Cardiac fibroblast (primary cell): ENCODE results near the gene PLEKHO2.

Experiments used
- DNase-seq, 2 donors: peaks; one replicate each; pipeline versions ENCODE4 v3.0.0 to v3.0.0-alpha.2; 2010; ENCODE audit warnings: low read depth in 2 of 2
- H3K4me3 ChIP-seq, 2 donors: replicated peaks in 1 of 2; 1 replicate in 1 of 2; 2 replicates in 1 of 2; pipeline ENCODE4 v1.5.1; 2011; ENCODE audit warnings: low read depth in 2 of 2, low read length in 2 of 2, mild to moderate bottlenecking in 2 of 2, moderate library complexity in 1 of 2
- TF ChIP-seq, protein P1 (sequence below): IDR thresholded peaks from one replicate; pipeline ENCODE4 v1.5.1; 2011; ENCODE audit warnings: low read depth, mild to moderate bottlenecking, low read length, inconsistent platforms

PLEKHO2 gene

DNA sequence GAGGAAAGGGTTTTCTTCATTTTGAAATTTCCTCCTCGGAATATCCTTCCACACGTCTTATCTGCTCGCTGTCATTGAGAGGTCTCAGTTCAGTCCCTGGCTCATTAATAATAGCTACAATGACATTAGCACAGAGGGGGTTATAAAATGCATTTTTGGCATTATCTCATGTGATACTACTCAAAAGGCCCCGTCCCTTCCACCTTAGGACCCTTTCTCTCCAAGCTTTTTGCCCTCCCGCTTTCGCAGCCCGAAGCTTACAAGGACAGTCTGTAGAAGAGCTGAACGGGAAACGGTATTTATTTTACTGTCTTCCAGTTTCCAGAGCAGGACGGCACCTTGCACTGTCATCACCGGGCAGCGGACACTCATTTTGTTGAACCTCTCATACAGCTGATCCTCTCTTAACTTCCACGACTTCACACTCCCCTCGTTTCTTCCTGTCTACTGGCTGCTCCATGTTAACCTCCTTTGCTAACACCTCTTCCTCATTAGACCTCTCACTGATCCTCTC lies 5.6 kb upstream of the PLEKHO2 start:
- DNase-seq, result no peak
- TF ChIP-seq, protein P1, sequence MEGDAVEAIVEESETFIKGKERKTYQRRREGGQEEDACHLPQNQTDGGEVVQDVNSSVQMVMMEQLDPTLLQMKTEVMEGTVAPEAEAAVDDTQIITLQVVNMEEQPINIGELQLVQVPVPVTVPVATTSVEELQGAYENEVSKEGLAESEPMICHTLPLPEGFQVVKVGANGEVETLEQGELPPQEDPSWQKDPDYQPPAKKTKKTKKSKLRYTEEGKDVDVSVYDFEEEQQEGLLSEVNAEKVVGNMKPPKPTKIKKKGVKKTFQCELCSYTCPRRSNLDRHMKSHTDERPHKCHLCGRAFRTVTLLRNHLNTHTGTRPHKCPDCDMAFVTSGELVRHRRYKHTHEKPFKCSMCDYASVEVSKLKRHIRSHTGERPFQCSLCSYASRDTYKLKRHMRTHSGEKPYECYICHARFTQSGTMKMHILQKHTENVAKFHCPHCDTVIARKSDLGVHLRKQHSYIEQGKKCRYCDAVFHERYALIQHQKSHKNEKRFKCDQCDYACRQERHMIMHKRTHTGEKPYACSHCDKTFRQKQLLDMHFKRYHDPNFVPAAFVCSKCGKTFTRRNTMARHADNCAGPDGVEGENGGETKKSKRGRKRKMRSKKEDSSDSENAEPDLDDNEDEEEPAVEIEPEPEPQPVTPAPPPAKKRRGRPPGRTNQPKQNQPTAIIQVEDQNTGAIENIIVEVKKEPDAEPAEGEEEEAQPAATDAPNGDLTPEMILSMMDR, result no peak
- peak overlapping the region in 1 of 2 donors; percentile 18 for H3K4me3 ChIP-seq

DNA sequence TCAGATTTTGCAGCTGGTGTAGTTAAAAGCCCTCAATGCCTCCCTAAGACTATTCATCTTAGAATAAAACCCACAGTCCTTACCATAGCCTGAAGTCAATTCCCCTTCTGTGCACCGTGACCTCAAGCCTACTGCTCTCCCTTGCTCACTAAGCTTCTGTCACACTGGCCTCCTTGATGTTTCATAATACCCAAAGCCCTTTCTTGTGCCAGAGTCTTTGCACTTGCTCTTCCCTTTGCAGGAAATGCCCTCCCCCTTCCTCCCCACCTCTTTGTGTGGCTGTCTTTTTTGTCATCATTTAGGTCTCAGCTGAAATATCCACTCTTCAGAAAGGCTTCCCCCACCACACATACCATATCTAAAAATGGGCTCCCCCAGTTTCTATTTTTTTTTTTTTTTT lies 4.2 kb upstream of the PLEKHO2 start:
- TF ChIP-seq, protein P1, result no peak
- DNase-seq, result no peak

DNA sequence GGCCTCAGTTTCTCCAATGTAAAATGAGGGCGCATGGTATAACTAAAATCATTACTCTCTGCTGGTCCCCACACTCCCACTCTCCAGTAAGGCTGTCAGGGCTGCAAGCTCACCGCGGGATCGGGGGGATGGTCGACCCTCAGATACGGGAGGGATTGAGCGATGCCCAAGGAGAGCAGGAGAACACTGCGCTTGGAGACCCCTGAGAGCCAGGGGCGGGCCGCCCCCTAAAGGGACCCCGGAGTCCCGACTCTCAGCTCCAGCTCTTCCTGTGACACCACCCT lies 713 bp upstream of the PLEKHO2 start:
- no peak for DNase-seq
- peak overlapping the region; percentile 56 to 65 for H3K4me3 ChIP-seq
- TF ChIP-seq, protein P1, result no peak

More for the DNA sequence above, 4.2 kb upstream of the PLEKHO2 start:
- no peak overlapping the region for H3K4me3 ChIP-seq

- DNase-seq, result peak; percentile 52 to 63
- TF ChIP-seq, protein P1, result no peak
- peak overlapping the region; percentile 96 to 97 for H3K4me3 ChIP-seq
Observed at GRCh38 chr15:64842096-64842939, 603 bp downstream of the PLEKHO2 start.

DNA sequence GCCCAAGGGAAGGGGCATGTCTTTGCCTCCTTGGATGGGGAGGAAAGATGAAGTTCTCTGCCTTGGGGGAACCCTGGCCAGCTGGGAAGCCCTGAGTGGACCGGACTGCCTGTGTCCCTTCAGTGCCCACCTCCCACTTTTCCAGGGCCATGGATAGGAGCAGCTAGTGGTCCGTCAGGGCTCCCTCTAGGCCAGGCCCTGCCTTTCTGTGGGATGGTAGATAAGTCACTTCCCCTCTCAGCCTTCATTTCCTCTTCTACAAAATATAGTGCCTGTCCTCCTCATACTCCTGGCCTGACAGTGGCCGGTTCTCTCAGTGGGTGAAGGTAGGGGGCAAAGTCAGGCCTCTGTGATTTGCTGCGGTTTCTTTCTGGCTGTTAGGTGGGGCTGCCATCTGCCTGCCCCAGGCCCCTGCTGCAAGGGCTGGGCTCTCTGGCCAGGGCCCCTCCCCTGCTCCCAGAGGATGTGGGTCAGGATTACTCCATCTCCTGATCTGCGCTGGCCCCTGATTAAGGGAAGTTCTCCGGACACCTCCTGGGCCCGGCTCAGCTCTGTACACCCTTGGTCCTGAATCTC lies 1.4 kb downstream of the PLEKHO2 start:
- DNase-seq, result peak; percentile 69 to 73
- peak overlapping the region; percentile 96 to 97 for H3K4me3 ChIP-seq
- TF ChIP-seq, protein P1, result no peak

DNA sequence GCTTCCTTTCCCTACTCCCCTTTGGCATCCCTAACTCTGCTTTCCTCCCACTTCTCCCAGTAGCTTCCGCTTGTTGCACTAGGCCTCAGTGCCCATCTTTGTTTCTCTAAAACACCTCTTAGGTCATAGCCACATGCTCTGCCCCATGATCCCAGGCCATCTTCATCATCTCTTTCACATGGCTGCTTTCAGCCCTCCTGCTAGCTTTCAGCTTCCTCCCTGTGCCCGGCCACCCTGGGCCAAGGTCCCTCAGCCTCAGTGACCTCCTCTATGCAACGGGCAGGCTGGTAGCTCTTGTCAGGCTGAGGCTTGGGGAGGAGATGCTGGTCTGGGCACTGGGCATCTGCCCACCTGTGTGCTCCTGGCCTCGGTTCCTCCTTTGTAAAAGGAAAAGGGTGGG lies 2.3 kb downstream of the PLEKHO2 start:
- peak overlapping the region; percentile 96 to 97 for H3K4me3 ChIP-seq
- no peak for DNase-seq

More for the DNA sequence above, 2.3 kb downstream of the PLEKHO2 start:
- TF ChIP-seq, protein P1, result no peak
